HG03175 (cell line): ENCODE data around the gene TAF1.
"Not testable (repeated sequence)": the region's sequence is repeated elsewhere in the genome, so short reads cannot be mapped to it uniquely, and the experiment has no call there.

Experiments
- ATAC-seq: cut with Tn5 transposase; IDR thresholded peaks from one replicate; pipeline ENCODE4 v1.9.1; 2021; ENCODE audit warnings: mild to moderate bottlenecking, moderate library complexity; ENCODE audit not compliant: unreplicated experiment

TAF1 gene

GRCh38 chrX:71416260-71416659, 50.1 kb downstream of the TAF1 start:
- ATAC-seq, result not testable (repeated sequence)

GRCh38 chrX:71420686-71421085, 54.5 kb downstream of the TAF1 start:
- no peak for ATAC-seq

DNA sequence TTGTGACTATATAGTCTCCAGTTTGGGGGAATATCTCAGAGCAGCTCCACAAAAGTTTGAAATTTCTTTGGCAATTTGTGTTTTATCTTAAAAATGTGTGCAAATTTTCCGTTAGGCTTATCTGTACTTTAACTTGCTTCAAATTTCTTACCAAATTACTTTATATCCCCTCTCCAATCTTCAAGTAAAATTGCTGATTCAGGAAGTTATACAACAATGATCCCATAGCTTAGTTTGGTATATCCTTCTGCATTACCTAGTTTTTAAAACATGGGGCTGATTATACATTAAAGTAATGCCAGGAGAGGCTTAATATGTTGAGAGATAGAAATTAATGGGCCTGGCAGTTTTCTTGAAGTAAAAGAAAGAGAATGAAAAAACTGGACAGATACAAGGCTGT, 66.6 kb downstream of the TAF1 start:
- no peak for ATAC-seq

DNA sequence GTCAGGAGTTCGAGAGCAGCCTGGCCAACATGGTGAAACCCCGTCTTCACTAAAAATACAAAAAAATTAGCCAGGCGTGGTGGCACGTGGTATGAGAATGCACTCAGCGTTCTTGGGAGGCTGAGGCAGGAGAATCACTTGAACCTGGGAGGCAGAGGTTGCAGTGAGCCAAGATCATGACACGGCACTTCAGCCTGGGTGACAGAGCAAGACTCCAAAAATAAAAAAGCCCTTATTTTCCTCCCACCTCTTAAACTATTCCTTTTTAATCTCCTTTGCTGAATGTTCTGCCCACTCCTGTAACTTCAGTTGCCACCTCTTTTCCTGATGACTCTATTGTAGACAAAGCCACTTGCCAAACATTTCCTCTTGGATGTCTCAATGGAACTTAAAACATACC, 72.6 kb downstream of the TAF1 start:
- no peak for ATAC-seq

DNA sequence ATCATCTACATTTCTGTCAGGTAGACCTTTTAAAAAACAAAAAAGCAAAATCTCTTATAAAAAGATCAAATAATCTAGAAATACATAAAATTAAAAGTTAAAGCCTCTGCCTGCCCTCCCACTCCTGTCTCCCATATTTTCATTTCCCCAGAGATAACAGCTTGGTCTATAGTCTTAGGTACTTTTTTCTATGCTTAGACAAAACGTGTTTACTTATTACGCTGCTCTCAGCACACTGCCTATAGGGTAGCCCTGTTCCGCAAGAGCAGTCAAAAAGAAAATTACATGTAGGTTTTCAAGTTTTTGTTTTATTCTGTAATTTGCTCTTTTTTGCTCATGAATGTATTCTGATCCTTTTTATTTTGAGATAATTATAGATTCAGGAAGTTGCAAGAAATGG, 73.3 kb downstream of the TAF1 start:
- no peak for ATAC-seq

- no peak for ATAC-seq
Observed at GRCh38 chrX:71439896-71440295, 73.7 kb downstream of the TAF1 start.

GRCh38 chrX:71440401-71440800, 74.2 kb downstream of the TAF1 start:
- ATAC-seq, result no peak

GRCh38 chrX:71441809-71442208, 75.7 kb downstream of the TAF1 start:
- ATAC-seq, result not testable (repeated sequence)

- ATAC-seq, result no peak
Observed at GRCh38 chrX:71450433-71451106, 84.4 kb downstream of the TAF1 start.

- ATAC-seq, result not testable (repeated sequence)
Observed at GRCh38 chrX:71451518-71451917, 85.4 kb downstream of the TAF1 start.

DNA sequence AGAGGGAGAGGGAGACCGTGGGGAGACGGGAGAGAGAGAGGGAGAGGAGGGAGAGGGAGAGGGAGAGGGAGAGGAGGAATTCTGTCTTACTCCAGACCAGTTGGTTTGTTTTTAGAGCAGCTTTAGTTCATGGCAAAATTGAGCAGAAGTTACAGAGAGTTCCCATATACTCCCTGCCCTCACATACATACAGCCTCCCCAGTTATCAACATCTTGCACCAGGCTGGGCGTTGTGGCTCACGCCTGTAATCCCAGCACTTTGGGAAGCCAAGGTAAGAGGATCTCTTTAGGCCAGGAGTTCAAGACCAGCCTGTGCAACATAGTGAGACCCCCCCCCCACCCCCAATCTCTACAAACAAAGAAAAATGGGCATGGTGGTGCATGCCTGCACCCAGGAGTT, 86.9 kb downstream of the TAF1 start:
- ATAC-seq, result no peak

GRCh38 chrX:71454222-71454621, 88.1 kb downstream of the TAF1 start:
- ATAC-seq, result no peak

DNA sequence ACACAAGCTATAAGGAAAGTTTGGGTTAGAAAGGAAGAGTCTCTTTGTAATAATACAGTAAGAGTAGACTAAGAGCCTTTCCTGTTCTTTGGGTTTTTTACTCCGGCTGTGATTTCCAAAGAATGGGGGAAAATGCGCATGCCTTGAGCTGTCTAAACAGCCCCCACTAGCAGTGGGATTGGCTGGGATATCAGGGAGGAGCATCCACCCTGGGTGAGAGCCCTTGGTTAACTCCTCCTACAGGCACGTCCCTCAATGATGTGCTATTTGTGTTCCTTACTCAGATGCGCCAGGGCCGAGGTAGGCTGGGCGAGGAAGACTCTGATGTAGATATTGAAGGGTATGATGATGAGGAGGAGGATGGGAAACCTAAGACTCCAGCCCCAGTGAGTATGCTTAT, 92.7 kb downstream of the TAF1 start:
- ATAC-seq, result no peak

DNA sequence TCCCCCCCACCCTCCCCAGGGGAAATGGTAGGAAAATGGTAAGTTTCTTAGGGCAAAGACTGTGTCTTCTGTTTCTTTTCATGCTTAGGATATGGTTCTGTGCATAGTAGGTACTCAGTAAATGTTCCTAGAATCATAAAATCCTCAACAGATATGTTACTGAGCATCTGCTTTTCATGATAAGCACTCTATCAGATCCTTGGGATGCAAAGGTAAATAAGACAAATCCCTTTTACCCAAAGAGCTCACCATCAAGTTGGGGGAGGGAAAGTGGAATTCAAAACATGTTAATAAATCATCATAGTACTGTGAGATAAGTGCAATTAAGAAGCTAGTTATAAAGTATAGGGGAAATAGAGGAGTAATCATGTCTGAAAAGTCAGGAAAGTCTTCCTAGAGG, 98.8 kb downstream of the TAF1 start:
- no peak for ATAC-seq

- ATAC-seq, result no peak
Observed at GRCh38 chrX:71466979-71467523, 100.9 kb downstream of the TAF1 start.

- no peak for ATAC-seq
Observed at GRCh38 chrX:71475785-71476540, 109.8 kb downstream of the TAF1 start.

- no peak for ATAC-seq
Observed at GRCh38 chrX:71482228-71482958, 116.2 kb downstream of the TAF1 start.

GRCh38 chrX:71487814-71488213, 121.7 kb downstream of the TAF1 start:
- no peak for ATAC-seq

GRCh38 chrX:71489540-71489939, 123.4 kb downstream of the TAF1 start:
- ATAC-seq, result no peak

GRCh38 chrX:71492231-71493065, 126.3 kb downstream of the TAF1 start:
- ATAC-seq, result peak; percentile 45
